Gastrocnemius medialis (tissue), 4 donors: Measurements from ENCODE around the gene AGAP1.

Experiments
- CTCF ChIP-seq, 5 experiments: fragments of 450-650 bp in 3 of 5; fragments of 200-600 bp in 2 of 5; sonication (generic) in 2 of 5; IDR thresholded peaks in 4 of 5; conservative IDR thresholded peaks in 1 of 5; 1 replicate in 4 of 5; 2 replicates in 1 of 5; pipeline ENCODE4 v1.5.1; 2016 to 2019; ENCODE audit warnings: antibody characterized with exemption in 5 of 5, mild to moderate bottlenecking in 3 of 5, moderate library complexity in 3 of 5
- POLR2A ChIP-seq, 2 donors: fragments of 450-650 bp; IDR thresholded peaks; one replicate each; pipeline ENCODE4 v1.6.1; 2017; ENCODE audit warnings: antibody characterized with exemption in 2 of 2, mild to moderate bottlenecking in 2 of 2, moderate library complexity in 2 of 2

GRCh38 chr2:236169151-236169721, 675.4 kb downstream of the AGAP1 start:
- TF ChIP-seq CTCF (IDR thresholded peaks at IDR 0.05 in 4 of 5, conservative IDR thresholded peaks at IDR 0.05 in 1 of 5) (no peak), POLR2A (IDR thresholded peaks at IDR 0.05) (no peak)
